Measurements from ENCODE around the gene CNN3. TPM values are rescaled to one million over a fixed set of nuclear protein-coding genes. Genes with fewer than 3 reads are reported as not detected.
"Not testable (repeated sequence)": the region's sequence is repeated elsewhere in the genome, so short reads cannot be mapped to it uniquely, and the experiment has no call there.

The CNN3 gene
- polyA plus RNA-seq, 3 donors from 2014 or later: 0.83 to 8.0 (median 2.0) TPM

- Mint-ChIP-seq H3K27me3 (ENCODE audit: low read depth in 3 of 3) (peaks cover 0 to 1% (median 0%) of the 10 kb centered on the region in 3 donors), H3K27ac (no peak overlapping the region), H3K4me1 (no peaks in the 10 kb centered on the region), H3K9me3 (no peaks in the 10 kb centered on the region), H3K36me3 (no peaks in the 10 kb centered on the region), H3K4me3 (no peak overlapping the region)
- DNase-seq: no peak
These were observed 29.1 kb upstream of the CNN3 start for GRCh38 chr1:94955767-94956632.

GRCh38 chr1:94954263-94955220 lies 27.6 kb upstream of the CNN3 start:
- no peak overlapping the region for H3K27ac Mint-ChIP-seq
- no peak for DNase-seq
- peaks cover 0 to 2% (median 0%) of the 10 kb centered on the region in 3 donors for H3K27me3 Mint-ChIP-seq (ENCODE audit: low read depth in 3 of 3)
- no peaks in the 10 kb centered on the region for H3K36me3 Mint-ChIP-seq
- H3K4me3 Mint-ChIP-seq: no peak overlapping the region
- no peaks in the 10 kb centered on the region for H3K4me1 Mint-ChIP-seq
- no peaks in the 10 kb centered on the region for H3K9me3 Mint-ChIP-seq

- Mint-ChIP-seq H3K27me3 (ENCODE audit: low read depth in 3 of 3) (peaks cover 0 to 2% (median 0%) of the 10 kb centered on the region in 3 donors), H3K9me3 (no peaks in the 10 kb centered on the region), H3K4me3 (no peak overlapping the region), H3K4me1 (no peaks in the 10 kb centered on the region), H3K27ac (no peak overlapping the region), H3K36me3 (no peaks in the 10 kb centered on the region)
- no peak for DNase-seq
These were observed 26.8 kb upstream of the CNN3 start for GRCh38 chr1:94953746-94954145.

GRCh38 chr1:94953107-94953506 lies 26.2 kb upstream of the CNN3 start:
- H3K9me3 Mint-ChIP-seq: no peaks in the 10 kb centered on the region
- no peaks in the 10 kb centered on the region for H3K4me1 Mint-ChIP-seq
- H3K36me3 Mint-ChIP-seq: no peaks in the 10 kb centered on the region
- DNase-seq: no peak
- H3K27me3 Mint-ChIP-seq (ENCODE audit: low read depth in 3 of 3): peaks cover 0 to 2% (median 0%) of the 10 kb centered on the region in 3 donors
- H3K27ac Mint-ChIP-seq: no peak overlapping the region
- no peak overlapping the region for H3K4me3 Mint-ChIP-seq

GRCh38 chr1:94952539-94952938 lies 25.6 kb upstream of the CNN3 start:
- Mint-ChIP-seq H3K36me3 (no peaks in the 10 kb centered on the region), H3K9me3 (no peaks in the 10 kb centered on the region), H3K27me3 (ENCODE audit: low read depth in 3 of 3) (peaks cover 0 to 2% (median 0%) of the 10 kb centered on the region in 3 donors), H3K4me1 (no peaks in the 10 kb centered on the region), H3K4me3 (no peak overlapping the region), H3K27ac (no peak overlapping the region)
- DNase-seq: no peak

- no peak overlapping the region for H3K27ac Mint-ChIP-seq
- H3K36me3 Mint-ChIP-seq: no peaks in the 10 kb centered on the region
- no peaks in the 10 kb centered on the region for H3K9me3 Mint-ChIP-seq
- DNase-seq: no peak
- no peaks in the 10 kb centered on the region for H3K4me1 Mint-ChIP-seq
- H3K4me3 Mint-ChIP-seq: no peak overlapping the region
- peaks cover 0 to 2% (median 0%) of the 10 kb centered on the region in 3 donors for H3K27me3 Mint-ChIP-seq (ENCODE audit: low read depth in 3 of 3)
These were observed 24.7 kb upstream of the CNN3 start for GRCh38 chr1:94951509-94952208.

GRCh38 chr1:94951046-94951445 lies 24.1 kb upstream of the CNN3 start:
- Mint-ChIP-seq H3K36me3 (no peaks in the 10 kb centered on the region), H3K9me3 (no peaks in the 10 kb centered on the region), H3K27ac (no peak overlapping the region), H3K4me1 (no peaks in the 10 kb centered on the region), H3K4me3 (no peak overlapping the region), H3K27me3 (ENCODE audit: low read depth in 3 of 3) (peaks cover 0 to 2% (median 0%) of the 10 kb centered on the region in 3 donors)
- DNase-seq: no peak

- Mint-ChIP-seq H3K4me3 (no peak overlapping the region), H3K4me1 (no peaks in the 10 kb centered on the region), H3K9me3 (no peaks in the 10 kb centered on the region), H3K36me3 (no peaks in the 10 kb centered on the region), H3K27me3 (ENCODE audit: low read depth in 3 of 3) (peaks cover 0 to 3% (median 3%) of the 10 kb centered on the region in 3 donors), H3K27ac (no peak overlapping the region)
- no peak for DNase-seq
These were observed 23.1 kb upstream of the CNN3 start for GRCh38 chr1:94949681-94950661.

GRCh38 chr1:94947437-94947836 lies 20.5 kb upstream of the CNN3 start:
- Mint-ChIP-seq H3K27me3 (ENCODE audit: low read depth in 3 of 3) (peaks cover 0 to 6% (median 6%) of the 10 kb centered on the region in 3 donors), H3K4me1 (no peaks in the 10 kb centered on the region), H3K27ac (no peak overlapping the region), H3K4me3 (no peak overlapping the region), H3K36me3 (no peaks in the 10 kb centered on the region), H3K9me3 (peaks cover 0 to 2% (median 0%) of the 10 kb centered on the region in 6 donors)
- no peak for DNase-seq

- peaks cover 0 to 6% (median 6%) of the 10 kb centered on the region in 3 donors for H3K27me3 Mint-ChIP-seq (ENCODE audit: low read depth in 3 of 3)
- H3K36me3 Mint-ChIP-seq: no peaks in the 10 kb centered on the region
- H3K27ac Mint-ChIP-seq: no peak overlapping the region
- DNase-seq: no peak
- H3K9me3 Mint-ChIP-seq: peaks cover 0 to 2% (median 0%) of the 10 kb centered on the region in 6 donors
- H3K4me3 Mint-ChIP-seq: no peak overlapping the region
- no peaks in the 10 kb centered on the region for H3K4me1 Mint-ChIP-seq
These were observed 20.0 kb upstream of the CNN3 start for GRCh38 chr1:94946886-94947285.

- no peak for DNase-seq
- Mint-ChIP-seq H3K27me3 (ENCODE audit: low read depth in 3 of 3) (peaks cover 1 to 14% (median 4%) of the 10 kb centered on the region in 3 donors), H3K9me3 (peaks cover 0 to 4% (median 0%) of the 10 kb centered on the region in 6 donors), H3K27ac (no peak overlapping the region), H3K36me3 (no peaks in the 10 kb centered on the region), H3K4me3 (no peak overlapping the region), H3K4me1 (no peaks in the 10 kb centered on the region)
These were observed 15.5 kb upstream of the CNN3 start for GRCh38 chr1:94942171-94943128.

GRCh38 chr1:94941480-94941879 lies 14.6 kb upstream of the CNN3 start:
- not testable (repeated sequence) for H3K9me3 Mint-ChIP-seq, H3K4me1 Mint-ChIP-seq, H3K36me3 Mint-ChIP-seq, H3K27ac Mint-ChIP-seq, DNase-seq, H3K4me3 Mint-ChIP-seq
- H3K27me3 Mint-ChIP-seq (ENCODE audit: low read depth in 3 of 3): peaks cover 1 to 14% (median 4%) of the 10 kb centered on the region in 3 donors

Measured in immature natural killer cell (primary cell).